SK-N-SH (cell line): ENCODE results near the gene DCBLD1. TPM values are rescaled to one million over a fixed set of nuclear protein-coding genes. Genes with fewer than 3 reads are reported as not detected.

Experiments used
- CTCF ChIA-PET: fragments of 300-600, 350-600 bp; formaldehyde crosslinking; extraction: SDS; loops from one replicate; lab custom pipeline; 2021; lab: Yijun Ruan, JAX
- POLR2A ChIA-PET: fragments of 350-600 bp; sonication (Branson Sonifier 250); formaldehyde crosslinking; extraction: SDS; loops from one replicate; lab custom pipeline; 2020; ENCODE audit warnings: antibody characterized with exemption, inconsistent platforms; lab: Yijun Ruan, JAX
- DNase-seq: peaks from one replicate; pipeline ENCODE4 v3.0.0; 2012
- H2AFZ ChIP-seq: fragments of 200-600 bp; sonication (generic); 2 replicates; pipeline ENCODE4 v1.8.1; 2016; ENCODE audit warnings: antibody characterized with exemption, mild to moderate bottlenecking, low read depth
- H3F3A ChIP-seq: fragments of 200-600 bp; sonication (generic); replicated peaks from 2 replicates; pipeline ENCODE3; 2016; ENCODE audit warnings: antibody characterized with exemption, mild to moderate bottlenecking; ENCODE audit not compliant: insufficient read depth
- H3K27ac ChIP-seq, 2 experiments: fragments of 200-500 bp in 1 of 2; fragments of 200-600 bp in 1 of 2; sonication (Bioruptor generic) in 1 of 2; sonication (generic), shearing (Covaris generic) in 1 of 2; 2 replicates each; pipeline versions ENCODE4 v1.5.1 to v1.6.1; 2014 to 2016; ENCODE audit warnings: low read depth in 2 of 2, inconsistent platforms in 1 of 2, low read length in 1 of 2, mild to moderate bottlenecking in 1 of 2, mixed read lengths in 1 of 2
- H3K27me3 ChIP-seq: fragments of 200-600 bp; sonication (generic), shearing (Covaris generic); 2 replicates; pipeline ENCODE4 v1.6.1; 2016; ENCODE audit warnings: mixed run types; ENCODE audit not compliant: insufficient read depth
- H3K36me3 ChIP-seq, 2 experiments: fragments of 200-500 bp in 1 of 2; fragments of 200-600 bp in 1 of 2; sonication (Bioruptor generic) in 1 of 2; sonication (generic) in 1 of 2; replicated peaks in 1 of 2; 2 replicates each; pipeline versions ENCODE3 to v1.5.1; 2014 to 2016; ENCODE audit warnings: low read length in 1 of 2, mild to moderate bottlenecking in 1 of 2; ENCODE audit not compliant: insufficient read depth in 2 of 2, control insufficient read depth in 1 of 2
- H3K4me1 ChIP-seq, 2 experiments: fragments of 200-500 bp in 1 of 2; fragments of 200-600 bp in 1 of 2; sonication (Bioruptor generic) in 1 of 2; sonication (generic), shearing (Covaris generic) in 1 of 2; 2 replicates each; pipeline versions ENCODE4 v1.5.1 to v1.6.1; 2014 to 2016; ENCODE audit warnings: low read depth in 1 of 2, low read length in 1 of 2, mixed run types in 1 of 2; ENCODE audit not compliant: insufficient read depth in 2 of 2, control insufficient read depth in 1 of 2
- H3K4me2 ChIP-seq: fragments of 200-600 bp; sonication (generic), shearing (Covaris generic); 2 replicates; pipeline ENCODE4 v1.6.1; 2017; ENCODE audit warnings: mixed run types
- H3K4me3 ChIP-seq, 2 experiments: fragments of 200-500 bp in 1 of 2; fragments of 200-600 bp in 1 of 2; sonication (Bioruptor generic) in 1 of 2; sonication (generic), shearing (Covaris generic) in 1 of 2; 2 replicates each; pipeline versions ENCODE4 v1.5.1 to v1.8.1; 2014 to 2016; ENCODE audit warnings: low read depth in 2 of 2, inconsistent platforms in 1 of 2, low read length in 1 of 2, mild to moderate bottlenecking in 1 of 2, mixed read lengths in 1 of 2, moderate library complexity in 1 of 2
- H3K79me2 ChIP-seq: fragments of 200-600 bp; sonication (generic); 2 replicates; pipeline ENCODE4 v1.8.1; 2017; ENCODE audit warnings: mild to moderate bottlenecking; ENCODE audit not compliant: insufficient read depth
- H3K9ac ChIP-seq: fragments of 200-600 bp; sonication (generic); 2 replicates; pipeline ENCODE4 v1.6.1; 2017; ENCODE audit warnings: mixed run types
- H3K9me2 ChIP-seq: fragments of 200-600 bp; sonication (generic); 2 replicates; pipeline ENCODE4 v1.6.1; 2017; ENCODE audit warnings: mixed run types
- H3K9me3 ChIP-seq: fragments of 200-600 bp; sonication (generic); 2 replicates; pipeline ENCODE4 v1.6.1; 2017; ENCODE audit warnings: mixed run types, mild to moderate bottlenecking, moderate library complexity
- H4K20me1 ChIP-seq: fragments of 200-600 bp; sonication (generic); 2 replicates; pipeline ENCODE4 v1.6.1; 2017; ENCODE audit warnings: mild to moderate bottlenecking, mixed run types; ENCODE audit not compliant: insufficient read depth
- CHD2 ChIP-seq: fragments of 150-350 bp; IDR thresholded peaks from 2 replicates; pipeline ENCODE4 v1.6.1; 2018; ENCODE audit warnings: low read length; ENCODE audit not compliant: partially characterized antibody
- CTCF ChIP-seq: fragments of 200-600 bp; sonication (generic); IDR thresholded peaks from 2 replicates; pipeline ENCODE4 v1.6.1; 2017; ENCODE audit warnings: antibody characterized with exemption, mild to moderate bottlenecking, moderate library complexity
- FOXM1 ChIP-seq: IDR thresholded peaks from 2 replicates; pipeline ENCODE4 v1.4.0; 2012; ENCODE audit warnings: low read depth, mild to moderate bottlenecking
- GABPA ChIP-seq: IDR thresholded peaks from 2 replicates; pipeline ENCODE4 v1.4.0; 2012; ENCODE audit warnings: low read depth, mild to moderate bottlenecking
- GATA2 ChIP-seq: sonication (generic); formaldehyde crosslinking; IDR thresholded peaks from 2 replicates; pipeline ENCODE4 v1.5.0; 2020; ENCODE audit warnings: mild to moderate bottlenecking, missing genetic modification reagents
- MEF2A ChIP-seq: IDR thresholded peaks from 2 replicates; pipeline ENCODE4 v1.4.0; 2012; ENCODE audit warnings: low read depth, borderline replicate concordance
- NFIC ChIP-seq: IDR thresholded peaks from 2 replicates; pipeline ENCODE4 v1.4.0; 2012; ENCODE audit warnings: borderline replicate concordance
- NRF1 ChIP-seq: IDR thresholded peaks from 2 replicates; pipeline ENCODE4 v1.6.1; 2012; ENCODE audit warnings: low read depth, mild to moderate bottlenecking, low read length
- RAD21 ChIP-seq: IDR thresholded peaks from 2 replicates; pipeline ENCODE4 v1.6.1; 2012; ENCODE audit warnings: mild to moderate bottlenecking, low read length
- RCOR1 ChIP-seq: fragments of 150-350 bp; IDR thresholded peaks from 2 replicates; pipeline ENCODE4 v1.6.1; 2017; ENCODE audit warnings: antibody characterized with exemption, low read length
- SMC3 ChIP-seq: IDR thresholded peaks from 2 replicates; pipeline ENCODE4 v1.6.1; 2012; ENCODE audit warnings: low read depth, low read length, improper control_type of control experiment
- YY1 ChIP-seq: IDR thresholded peaks from 2 replicates; pipeline ENCODE4 v1.4.0; 2012; ENCODE audit warnings: low read depth, mild to moderate bottlenecking
- WGBS: methylation state at CpG from one replicate; pipeline ENCODE4 v1.1.6; 2017; ENCODE audit warnings: low lambda C conversion rate; 5-methylcytosine and 5-hydroxymethylcytosine counted together
- polyA plus RNA-seq, 3 experiments: library from polyadenylated mRNA; depleted of rRNA; stranded (reverse); fragments of >200 nt; gene quantifications; 2 replicates each; pipeline ENCODE4 v1.2.3, GENCODE V29; 2012
- TF ChIP-seq, protein P1 (sequence below): fragments of 150-350 bp; IDR thresholded peaks from 2 replicates; pipeline ENCODE4 v1.6.1; 2017; ENCODE audit warnings: antibody characterized with exemption, low read length, low read depth, borderline replicate concordance

The DCBLD1 gene
- polyA plus RNA-seq, 1 of the 3 experiments (the other 2 are of a cell fraction) = 82.2 TPM

DNA sequence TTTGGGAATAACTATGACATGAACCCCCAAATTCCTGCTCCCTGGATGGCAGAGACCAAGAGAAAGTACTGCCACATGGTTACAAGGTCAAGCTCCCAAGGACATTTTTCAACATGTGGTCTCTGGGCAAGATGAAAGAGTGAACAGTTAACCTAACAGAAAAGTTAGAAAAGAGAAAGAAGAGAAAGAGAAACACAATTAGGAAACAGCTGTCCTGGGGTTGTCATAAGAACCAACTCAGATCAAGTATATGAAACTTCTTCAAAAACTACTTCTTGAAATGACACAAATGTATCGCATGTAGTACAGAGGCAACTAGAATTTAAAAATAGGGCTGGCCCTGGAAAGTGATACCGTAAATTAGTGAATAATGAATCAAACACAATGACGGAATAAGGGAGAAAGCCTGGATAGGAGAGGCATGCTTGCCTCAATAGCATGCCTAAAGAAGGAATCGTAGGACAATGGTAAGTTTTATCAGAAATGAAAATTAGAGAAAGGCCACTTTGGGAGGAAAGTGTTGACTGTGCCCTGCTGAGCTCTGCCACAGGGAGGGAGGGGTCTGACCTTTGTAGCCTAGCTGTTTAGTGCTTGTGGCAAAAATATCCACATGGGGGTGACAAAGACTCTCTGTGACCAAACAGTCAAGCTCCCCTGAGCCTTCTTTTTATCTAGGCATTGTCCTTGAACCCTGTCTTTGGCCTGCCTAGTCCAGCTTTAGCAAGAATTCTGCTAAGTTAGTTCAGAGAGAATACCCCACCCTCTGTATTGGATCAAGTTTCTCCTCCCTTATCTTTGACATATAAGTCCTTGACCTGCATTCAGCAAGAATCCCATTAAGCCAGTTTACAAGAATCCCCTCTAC, 4.3 kb upstream of the DCBLD1 start:
- no peak for DNase-seq
- TF ChIP-seq CTCF (peak; percentile 48), RAD21 (peak; percentile 40), GATA2 (CRISPR knock-in tag) (no peak)
- TF ChIP-seq, all 33 proteins: peak for 2
- CTCF ChIA-PET = interaction anchor here (1.0 to 1.1 kb wide), 2 partner anchors 10 to 127 kb away, joined by 3 to 5 read pairs; no protein-coding TSS in a partner anchor
- no peaks in the 10 kb centered on the region for H3K36me3 ChIP-seq
- H3K27me3 ChIP-seq = no peaks in the 10 kb centered on the region
- peaks cover 3% of the 10 kb centered on the region; the same call in 1 of the 2 replicates for H3K79me2 ChIP-seq
- 65% methylated on average over 4 of the region's 4 CpGs for WGBS
- H3K27ac ChIP-seq = no peak overlapping the region
- H3K4me2 ChIP-seq = no peak overlapping the region
- no peaks in the 10 kb centered on the region for H4K20me1 ChIP-seq
- no peaks in the 10 kb centered on the region for H3K9me3 ChIP-seq
- H3K9ac ChIP-seq = no peak overlapping the region
- POLR2A ChIA-PET = no interaction called here
- H3K4me3 ChIP-seq = no peak overlapping the region
- H3K9me2 ChIP-seq = no peaks in the 10 kb centered on the region
- peaks cover 0 to 1% of the 10 kb centered on the region in 2 experiments; a peak in 2 of 4 replicates for H3K4me1 ChIP-seq
- 0 out of 2 replicates have a peak overlapping the region, but pooled peaks have one; percentile 7 for H2AFZ ChIP-seq
- H3F3A ChIP-seq = peaks cover 18% of the 10 kb centered on the region

GRCh38 chr6:117478853-117479231, 3.6 kb upstream of the DCBLD1 start:
- ChIA-PET POLR2A (no interaction called here), CTCF (interaction anchor here (1.0 to 1.1 kb wide), 2 partner anchors 10 to 126 kb away, joined by 3 to 5 read pairs; no protein-coding TSS in a partner anchor)
- H3K4me1 ChIP-seq = peaks cover 0 to 4% of the 10 kb centered on the region in 2 experiments; a peak in 2 of 4 replicates
- no peak for DNase-seq
- H3K27ac ChIP-seq = no peak overlapping the region
- no peaks in the 10 kb centered on the region for H4K20me1 ChIP-seq
- H3K9ac ChIP-seq = no peak overlapping the region
- no peaks in the 10 kb centered on the region for H3K36me3 ChIP-seq
- H3K27me3 ChIP-seq = no peaks in the 10 kb centered on the region
- TF ChIP-seq SMC3 = no peak
- no peak overlapping the region for H3K4me3 ChIP-seq
- H3K9me3 ChIP-seq = no peaks in the 10 kb centered on the region
- H3K9me2 ChIP-seq = no peaks in the 10 kb centered on the region
- peaks cover 9% of the 10 kb centered on the region for H3K79me2 ChIP-seq
- no peak overlapping the region for H2AFZ ChIP-seq
- peaks cover 20% of the 10 kb centered on the region for H3F3A ChIP-seq
- 94% methylated on average over 6 of the region's 6 CpGs for WGBS
- H3K4me2 ChIP-seq = no peak overlapping the region

DNA sequence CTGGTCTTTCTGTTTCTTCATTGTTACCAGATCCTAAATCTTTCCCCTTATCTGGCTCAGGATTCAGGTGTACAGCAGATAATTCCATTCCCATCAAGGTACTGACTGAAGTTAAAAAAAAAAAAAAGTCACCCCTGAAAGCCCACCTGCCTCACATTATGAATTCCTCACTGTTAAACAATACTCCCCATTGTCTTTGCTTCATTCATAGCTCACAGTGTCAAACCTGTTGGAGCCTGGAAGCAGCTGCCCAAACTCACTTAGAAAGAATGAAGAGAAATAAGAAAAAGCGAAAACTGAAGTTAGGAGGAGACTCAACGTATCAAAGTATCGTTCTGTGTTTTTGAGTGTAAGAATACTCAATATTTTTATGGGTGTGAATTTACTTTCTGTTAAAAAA, 1.8 kb upstream of the DCBLD1 start:
- TF ChIP-seq YY1 (no peak), RCOR1 (no peak), GABPA (no peak), RAD21 (no peak), NRF1 (no peak), NFIC (no peak), GATA2 (CRISPR knock-in tag) (no peak), FOXM1 (no peak), MEF2A (no peak), CHD2 (no peak)
- TF ChIP-seq, protein P1, sequence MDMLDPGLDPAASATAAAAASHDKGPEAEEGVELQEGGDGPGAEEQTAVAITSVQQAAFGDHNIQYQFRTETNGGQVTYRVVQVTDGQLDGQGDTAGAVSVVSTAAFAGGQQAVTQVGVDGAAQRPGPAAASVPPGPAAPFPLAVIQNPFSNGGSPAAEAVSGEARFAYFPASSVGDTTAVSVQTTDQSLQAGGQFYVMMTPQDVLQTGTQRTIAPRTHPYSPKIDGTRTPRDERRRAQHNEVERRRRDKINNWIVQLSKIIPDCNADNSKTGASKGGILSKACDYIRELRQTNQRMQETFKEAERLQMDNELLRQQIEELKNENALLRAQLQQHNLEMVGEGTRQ = no peak
- POLR2A ChIA-PET = no interaction called here
- peaks cover 0 to 16% of the 10 kb centered on the region in 2 experiments for H3K36me3 ChIP-seq
- H4K20me1 ChIP-seq = no peaks in the 10 kb centered on the region
- no peak for DNase-seq
- CTCF ChIA-PET = interaction anchor here (2.5 kb wide), 1 partner anchor 31 kb away, joined by 10 read pairs; no protein-coding TSS in a partner anchor
- no peak overlapping the region for H3K4me3 ChIP-seq
- peaks cover 26% of the 10 kb centered on the region for H3F3A ChIP-seq
- 91% methylated on average over 3 of the region's 3 CpGs for WGBS
- no peaks in the 10 kb centered on the region for H3K27me3 ChIP-seq
- H3K9me2 ChIP-seq = no peaks in the 10 kb centered on the region
- peaks cover 28% of the 10 kb centered on the region for H3K79me2 ChIP-seq
- H3K4me1 ChIP-seq = peaks cover 0 to 4% of the 10 kb centered on the region in 2 experiments; a peak in 2 of 4 replicates
- no peak overlapping the region for H3K9ac ChIP-seq
- H2AFZ ChIP-seq = no peak overlapping the region
- H3K27ac ChIP-seq = peak overlapping the region in 1 of 2 experiments; percentile 75; a peak in 1 of 4 replicates
- H3K9me3 ChIP-seq = no peaks in the 10 kb centered on the region
- no peak overlapping the region for H3K4me2 ChIP-seq
